Dermis blood vessel endothelial cell (primary cell): Measurements from ENCODE around the gene LIN7B. TPM values are rescaled to one million over a fixed set of nuclear protein-coding genes. Genes with fewer than 3 reads are reported as not detected.
A peak's percentile ranks its signal among the peaks of the same experiment; 100 is the strongest.
"Not testable (repeated sequence)": the region's sequence is repeated elsewhere in the genome, so short reads cannot be mapped to it uniquely, and the experiment has no call there.

Experiments
- DNase-seq: peaks from one replicate; pipeline ENCODE4 v3.0.0; 2010
- total RNA-seq: library from RNA; depleted of rRNA; stranded (reverse); fragments of >200 nt; gene quantifications from 2 replicates; pipeline ENCODE4 v1.2.3, GENCODE V29; 2014

LIN7B gene
- total RNA-seq, 1 donor from 2014 or later, result 0.68 TPM

DNA sequence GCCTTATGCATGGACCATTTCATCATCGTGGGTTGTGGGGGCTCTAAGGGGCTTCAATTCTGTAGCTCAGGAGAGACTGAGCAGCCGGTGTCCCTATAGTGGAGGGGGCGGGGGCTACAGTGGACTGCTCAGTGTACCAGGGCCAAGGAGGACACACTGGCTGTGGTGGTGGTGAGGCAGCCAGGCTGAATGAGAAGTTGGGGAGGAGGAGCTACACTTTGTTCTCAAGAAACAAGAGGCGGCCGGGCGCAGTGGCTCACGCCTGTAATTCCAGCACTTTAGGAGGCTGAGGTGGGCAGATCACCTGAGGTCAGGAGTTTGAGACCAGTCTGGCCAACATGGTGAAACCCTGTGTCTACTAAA lies 32.2 kb downstream of the LIN7B start:
- not testable (repeated sequence) for DNase-seq

DNA sequence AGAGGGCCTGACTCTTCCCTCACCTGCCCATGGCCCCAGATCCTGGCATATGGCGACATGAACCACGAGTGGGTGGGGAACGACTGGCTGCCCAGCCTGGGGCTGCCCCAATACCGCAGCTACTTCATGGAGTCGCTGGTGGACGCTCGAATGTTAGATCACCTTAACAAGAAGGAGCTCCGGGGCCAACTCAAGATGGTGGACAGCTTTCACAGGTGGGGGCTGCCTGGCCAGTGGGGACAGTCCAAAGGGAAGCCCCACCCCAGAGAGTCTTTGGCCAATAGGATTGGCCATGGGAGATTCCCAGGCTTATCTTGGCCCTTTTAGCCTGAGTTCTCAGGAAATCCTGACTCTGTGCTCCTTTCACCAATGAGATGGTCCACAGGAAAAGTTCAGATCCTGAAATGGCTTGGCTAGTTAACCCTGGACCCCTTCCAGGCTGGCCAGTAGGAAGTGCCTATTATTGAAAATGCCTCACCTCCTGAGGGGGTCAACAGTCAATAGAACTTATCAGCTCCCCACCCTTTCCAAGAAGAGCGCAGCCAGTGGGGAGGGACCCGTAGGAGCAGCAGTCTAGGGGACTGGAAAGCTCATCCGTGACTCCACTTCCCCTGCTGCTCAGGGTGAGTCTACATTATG lies 34.0 kb downstream of the LIN7B start:
- DNase-seq, result peak; percentile 89

DNA sequence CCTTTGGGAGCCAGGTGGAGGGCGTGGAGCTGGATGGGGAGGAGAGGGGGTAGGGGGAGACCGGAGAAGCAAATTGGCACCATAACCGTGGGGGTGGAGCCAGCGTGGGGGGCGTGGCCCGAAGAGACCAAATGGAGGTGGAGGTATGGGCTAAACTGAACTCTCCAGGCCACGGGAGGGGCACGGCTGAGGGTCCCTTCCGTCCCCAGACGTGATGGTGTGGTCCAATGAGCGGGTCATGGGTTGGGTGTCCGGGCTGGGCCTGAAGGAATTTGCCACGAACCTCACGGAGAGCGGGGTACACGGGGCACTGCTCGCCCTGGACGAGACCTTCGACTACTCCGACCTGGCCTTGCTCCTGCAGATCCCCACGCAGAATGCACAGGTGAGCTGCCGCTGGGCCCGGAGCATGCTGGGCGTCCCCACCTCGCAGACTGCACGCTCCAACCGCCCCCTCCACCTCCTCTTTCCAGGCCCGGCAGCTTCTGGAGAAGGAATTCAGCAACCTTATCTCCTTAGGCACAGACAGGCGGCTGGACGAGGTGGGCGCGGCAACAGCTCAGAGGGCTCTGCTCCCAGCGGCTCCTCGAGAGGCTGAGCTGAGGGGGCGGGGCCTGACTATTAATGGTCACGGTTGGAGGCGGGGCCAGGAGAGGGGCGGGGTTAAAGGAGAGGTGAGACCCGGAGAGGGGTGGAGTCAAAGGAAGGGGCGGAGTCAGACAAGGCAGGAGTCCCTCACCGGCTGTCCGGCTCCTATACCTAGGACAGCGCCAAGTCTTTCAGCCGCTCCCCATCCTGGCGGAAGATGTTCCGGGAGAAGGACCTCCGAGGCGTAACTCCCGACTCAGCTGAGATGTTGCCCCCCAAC lies 34.8 kb downstream of the LIN7B start:
- peak; percentile 94 for DNase-seq

DNA sequence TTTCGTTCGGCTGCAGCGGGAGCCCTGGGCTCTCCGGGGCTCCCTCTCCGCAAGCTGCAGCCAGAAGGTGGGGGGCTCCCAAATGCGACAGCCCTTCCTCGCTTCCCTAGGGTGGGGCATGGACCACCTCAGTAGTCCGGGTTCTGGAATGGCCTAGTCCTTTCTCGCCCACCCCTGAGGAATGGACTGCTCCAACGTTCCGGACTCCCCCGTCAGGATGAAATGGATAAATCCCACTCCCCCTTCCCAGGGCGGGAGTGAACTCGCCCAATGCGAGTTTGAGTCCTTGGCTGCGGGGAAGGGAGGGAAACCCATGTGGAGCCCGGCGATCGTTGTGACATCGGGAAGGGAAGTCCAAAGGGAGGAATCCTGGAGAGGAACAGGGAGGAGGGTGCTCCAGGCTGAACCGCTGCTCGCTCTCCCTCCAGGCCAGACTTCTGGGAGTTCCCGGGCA lies 35.5 kb downstream of the LIN7B start:
- DNase-seq, result peak; percentile 88

DNA sequence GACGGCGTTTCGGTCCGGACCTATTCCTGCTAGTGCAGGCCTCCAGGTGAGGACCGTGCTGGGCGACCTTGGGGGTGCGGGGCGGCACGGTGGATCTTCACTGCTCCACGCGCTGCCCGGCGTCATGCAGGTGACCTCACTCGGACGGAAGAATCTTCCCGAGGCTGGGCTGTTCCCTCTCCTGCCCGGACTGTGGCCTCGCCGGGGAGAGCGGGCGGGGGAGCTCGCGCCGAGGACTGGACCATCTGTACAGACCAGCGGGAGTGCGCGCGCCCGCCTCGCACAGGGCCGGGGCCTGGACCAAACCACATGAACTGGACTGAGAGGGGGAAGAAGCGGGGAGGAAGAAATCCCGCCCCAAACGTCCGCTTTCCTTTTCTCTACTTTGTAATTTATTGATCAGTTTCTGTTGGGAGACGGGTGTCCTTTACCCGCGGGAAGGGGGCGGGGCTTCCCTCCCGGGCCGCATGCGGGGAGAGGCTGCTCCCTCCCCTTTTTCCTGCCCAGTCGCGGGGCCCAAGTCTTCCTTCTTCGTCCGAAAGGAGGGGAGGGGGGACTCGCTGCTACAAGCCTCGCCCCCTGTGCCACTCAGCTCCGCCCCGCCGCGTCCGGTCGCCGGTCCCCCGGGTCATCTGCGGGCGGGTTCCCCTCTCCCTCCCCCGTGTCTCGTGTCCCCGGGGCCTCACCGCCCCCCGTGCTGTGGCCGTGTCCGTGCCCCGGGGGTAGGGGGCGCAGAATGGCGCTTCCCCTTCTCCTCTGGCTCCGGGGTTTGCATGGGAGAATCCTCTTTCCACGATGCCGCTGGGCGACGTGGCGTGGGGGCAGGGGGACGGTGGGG lies 36.2 kb downstream of the LIN7B start:
- peak; percentile 83 for DNase-seq

DNA sequence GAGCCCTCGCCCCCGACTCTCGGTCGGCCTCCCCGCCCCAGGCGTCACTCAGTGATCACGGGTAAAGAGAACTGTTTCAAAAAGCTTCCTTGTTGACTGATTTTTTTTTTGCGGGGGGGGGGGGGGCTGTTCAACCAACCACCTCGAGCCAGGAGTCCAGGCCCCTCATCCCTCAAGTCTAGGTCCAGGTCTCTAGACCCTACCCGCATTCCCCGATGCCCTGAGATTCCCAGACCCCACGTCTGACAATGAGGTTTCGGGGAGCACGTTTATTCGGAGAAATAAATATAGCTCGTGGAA lies 36.7 kb downstream of the LIN7B start:
- DNase-seq, result no peak

DNA sequence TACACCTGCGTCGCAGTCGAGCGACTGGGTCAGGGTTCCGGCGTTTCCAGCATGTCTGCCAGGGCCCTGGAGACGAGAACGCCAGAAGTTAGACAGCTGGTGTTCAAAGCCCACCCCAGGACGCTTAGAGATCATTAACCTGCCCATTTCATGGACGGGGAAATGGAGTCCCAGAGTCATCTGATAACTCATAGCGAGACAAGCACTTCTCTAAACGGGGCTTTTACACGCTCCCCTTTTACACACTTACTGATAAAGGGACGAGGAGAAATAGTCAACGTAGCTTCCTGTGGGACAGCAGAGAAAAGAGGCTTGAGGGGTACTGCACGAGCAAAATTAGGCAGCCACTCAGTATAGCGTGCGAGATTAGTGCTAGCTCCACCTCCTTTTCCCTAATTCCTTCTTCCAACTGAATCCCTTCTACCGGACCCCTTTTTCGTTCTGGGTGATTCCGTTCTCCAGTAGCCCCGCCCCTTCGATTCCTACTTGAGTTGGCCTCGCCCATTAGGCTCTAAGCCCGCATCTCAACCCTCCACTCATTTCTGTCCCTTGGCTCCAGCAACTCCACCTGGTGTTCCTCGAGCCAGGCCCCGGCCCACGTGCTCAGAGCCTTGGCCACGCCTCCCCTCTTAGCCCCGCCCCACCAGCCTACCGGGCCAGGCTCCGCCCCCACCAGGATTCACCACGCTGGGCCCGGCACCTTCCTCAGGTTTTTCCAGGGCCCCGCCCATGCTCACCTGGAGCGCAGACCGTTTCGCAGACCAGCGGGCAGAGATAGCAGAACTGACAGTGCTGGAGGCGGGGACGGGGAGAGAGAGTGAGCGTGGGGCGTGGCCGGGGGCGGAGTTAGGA lies 37.3 kb downstream of the LIN7B start:
- peak; percentile 51 for DNase-seq

DNA sequence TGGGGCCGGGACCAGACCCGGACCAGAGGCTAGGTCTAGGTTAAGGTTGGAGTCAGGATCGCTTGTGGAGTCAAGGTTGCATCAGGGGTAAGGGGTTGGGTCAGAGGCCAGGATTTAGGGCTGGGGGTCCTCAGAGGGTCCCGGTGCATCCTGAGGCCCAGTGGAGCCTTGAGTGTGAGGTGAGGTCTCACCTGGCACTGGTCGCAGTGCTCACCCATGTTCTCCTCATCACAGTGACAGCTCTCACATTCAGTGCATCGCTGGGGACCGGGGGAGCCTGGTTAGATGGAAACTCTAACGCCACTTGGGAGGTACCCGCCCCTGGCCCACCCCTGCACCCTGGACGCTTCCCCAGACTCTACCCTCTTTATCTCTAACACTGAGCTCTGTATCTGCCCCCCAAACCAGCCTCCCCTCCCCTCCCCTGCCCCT lies 38.0 kb downstream of the LIN7B start:
- DNase-seq, result no peak

DNA sequence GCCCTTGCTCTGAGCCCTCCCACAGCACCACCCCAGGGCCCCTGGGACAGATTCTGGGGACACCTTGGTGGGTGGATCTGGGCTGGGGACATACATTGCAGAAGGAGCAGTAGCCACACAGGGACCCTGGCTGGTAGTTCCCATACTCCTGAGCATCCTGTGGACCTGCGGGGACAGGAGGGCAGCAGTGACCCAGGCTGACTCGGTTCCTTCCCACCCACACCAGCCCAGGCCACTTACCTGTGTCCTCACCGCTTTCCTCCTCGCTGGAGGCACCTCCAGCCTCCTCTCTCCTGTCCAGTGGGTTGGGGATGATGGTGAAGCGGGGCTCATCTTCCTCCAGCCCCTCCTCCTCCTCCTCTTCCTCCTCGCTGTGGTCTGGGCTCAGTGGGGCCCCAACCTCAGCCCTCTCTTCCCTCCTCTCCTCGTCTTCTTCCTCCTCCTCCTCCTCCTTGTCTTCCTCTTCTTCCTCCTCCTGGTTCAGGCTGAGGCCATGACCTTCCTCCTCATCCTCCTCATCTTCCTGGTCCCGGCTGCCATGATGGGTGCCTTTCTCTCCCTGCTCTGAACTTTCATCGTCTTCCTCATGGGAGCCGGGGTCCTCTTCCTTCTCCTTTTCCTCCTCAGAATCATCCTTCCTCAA lies 39.1 kb downstream of the LIN7B start:
- DNase-seq, result no peak

DNA sequence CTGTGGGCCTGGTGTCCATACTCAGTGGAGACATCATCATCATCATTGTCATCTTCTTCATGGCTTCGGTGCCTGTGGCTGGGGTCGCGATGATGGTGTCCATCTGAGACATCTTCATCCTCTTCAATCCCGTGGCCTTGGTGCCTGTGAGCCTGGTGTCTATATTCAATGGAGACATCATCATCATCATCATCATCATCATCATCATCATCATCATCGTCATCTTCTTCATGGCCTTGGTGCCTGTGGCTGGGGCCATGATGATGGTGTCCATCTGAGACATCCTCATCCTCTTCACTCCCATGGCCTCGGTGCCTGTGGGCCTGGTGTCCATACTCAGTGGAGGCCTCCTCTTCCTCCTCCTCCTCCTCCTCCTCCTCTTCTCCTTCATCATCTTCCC lies 40.1 kb downstream of the LIN7B start:
- no peak for DNase-seq

DNA sequence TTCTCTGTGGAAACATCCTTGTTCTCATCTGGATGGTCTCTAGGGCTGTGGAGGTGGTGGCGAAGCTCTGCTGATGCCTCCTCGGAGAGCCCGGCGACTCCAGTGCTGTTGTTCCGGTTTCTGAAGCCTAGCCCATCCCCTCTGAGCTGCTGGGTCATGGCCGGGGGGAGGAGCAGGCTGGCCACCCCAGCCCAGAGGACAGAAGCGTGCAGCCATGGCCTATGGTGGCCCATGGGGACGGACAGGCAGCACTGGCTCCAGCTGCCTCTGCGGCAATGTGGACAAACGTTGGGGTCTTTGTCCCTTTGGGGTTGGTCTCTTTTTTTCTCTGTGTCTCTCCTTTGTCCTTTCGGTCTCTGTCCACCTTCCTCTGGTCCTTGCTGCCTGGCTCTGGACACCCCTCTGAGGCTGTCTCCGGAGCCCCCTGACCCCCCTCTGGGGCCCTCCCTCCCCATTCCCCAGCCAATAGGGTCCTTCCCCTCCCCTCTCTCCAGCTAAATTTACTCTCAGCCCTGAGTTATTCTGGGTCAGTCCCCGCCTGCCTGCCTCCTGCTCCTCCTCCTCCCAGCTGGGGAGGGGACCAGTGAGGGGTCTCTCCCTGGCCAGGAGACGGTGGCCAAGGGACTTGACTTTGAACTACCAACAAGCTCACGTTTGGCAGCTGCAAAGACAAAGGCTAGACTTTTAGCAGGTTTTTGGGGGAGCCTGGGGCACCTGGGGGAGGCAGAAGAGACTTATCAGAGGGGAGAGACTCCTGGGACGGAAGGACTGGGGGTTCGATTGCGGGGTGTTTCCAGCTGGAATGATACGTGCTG lies 41.0 kb downstream of the LIN7B start, which contains the start of gene HRC:
HRC (minus strand) TSS at position 392 of the 815 bp plus-strand sequence; CDS start at position 233, 159 bp downstream.
- DNase-seq, result no peak

DNA sequence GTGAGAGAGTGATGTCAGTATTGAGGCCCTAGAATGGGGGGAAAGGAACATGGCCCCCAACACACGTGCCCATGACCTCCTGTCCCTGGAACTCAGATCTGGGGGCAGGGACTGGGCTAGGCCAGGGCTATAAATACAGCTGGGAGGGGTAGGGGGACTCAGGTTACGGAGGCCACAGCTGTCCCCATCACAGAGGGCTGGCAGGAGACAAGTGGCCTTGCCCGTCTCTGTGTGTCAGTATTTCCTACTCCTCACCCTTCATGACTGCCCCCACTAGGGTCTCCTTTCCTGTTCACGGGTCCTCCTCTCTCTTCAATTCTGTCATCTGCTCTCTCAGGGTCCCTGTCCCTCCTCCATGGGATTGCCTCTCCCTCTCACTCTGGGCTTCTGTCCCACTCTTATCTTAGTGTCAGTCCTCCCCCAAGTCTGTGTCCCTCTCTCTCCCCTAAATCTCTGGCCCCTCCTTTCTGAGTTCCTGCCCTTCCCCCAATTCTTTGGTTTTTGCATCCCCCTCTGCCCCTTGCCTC lies 41.7 kb downstream of the LIN7B start:
- no peak for DNase-seq

DNA sequence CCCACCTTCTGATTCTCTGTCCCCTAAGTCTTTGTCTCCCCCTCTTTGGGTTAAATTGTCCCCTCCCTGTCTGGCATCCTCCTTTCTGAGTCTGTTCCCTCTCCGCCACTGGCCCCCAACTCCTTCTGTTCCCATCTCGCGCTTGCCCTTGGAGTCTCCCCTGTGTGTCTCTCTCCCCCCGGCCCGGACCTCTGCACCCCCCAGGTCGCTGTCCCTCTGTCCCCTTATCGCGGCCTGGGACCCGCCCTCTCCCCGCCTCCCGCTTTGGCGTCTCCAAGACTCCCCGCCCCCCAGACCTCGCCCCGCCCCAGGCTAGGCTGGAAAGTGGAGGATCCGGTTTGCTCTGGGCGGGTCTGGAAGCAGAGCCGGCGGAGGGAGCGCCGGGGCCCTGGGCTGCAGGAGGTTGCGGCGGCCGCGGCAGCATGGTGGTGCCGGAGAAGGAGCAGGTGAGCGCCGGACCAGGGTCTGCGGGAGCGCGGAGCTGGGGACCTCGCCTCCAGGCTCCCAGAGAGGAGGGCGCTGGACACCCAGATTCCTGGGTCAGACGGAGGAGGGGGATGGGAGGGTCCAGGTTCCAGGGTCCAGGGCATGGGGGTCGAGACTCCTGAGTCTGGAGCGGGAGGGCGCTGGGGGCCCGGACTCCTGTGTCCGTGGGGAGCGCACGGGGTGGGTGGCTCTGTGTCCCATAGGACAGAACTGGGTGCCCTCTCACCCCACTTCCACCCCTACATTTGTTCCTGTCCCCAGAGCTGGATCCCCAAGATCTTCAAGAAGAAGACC lies 43.5 kb downstream of the LIN7B start, which contains the start of gene TRPM4:
TRPM4 (plus strand) TSS at position 348 of the 780 bp plus-strand sequence; CDS start at position 423, 75 bp downstream.
- DNase-seq, result peak; percentile 84

DNA sequence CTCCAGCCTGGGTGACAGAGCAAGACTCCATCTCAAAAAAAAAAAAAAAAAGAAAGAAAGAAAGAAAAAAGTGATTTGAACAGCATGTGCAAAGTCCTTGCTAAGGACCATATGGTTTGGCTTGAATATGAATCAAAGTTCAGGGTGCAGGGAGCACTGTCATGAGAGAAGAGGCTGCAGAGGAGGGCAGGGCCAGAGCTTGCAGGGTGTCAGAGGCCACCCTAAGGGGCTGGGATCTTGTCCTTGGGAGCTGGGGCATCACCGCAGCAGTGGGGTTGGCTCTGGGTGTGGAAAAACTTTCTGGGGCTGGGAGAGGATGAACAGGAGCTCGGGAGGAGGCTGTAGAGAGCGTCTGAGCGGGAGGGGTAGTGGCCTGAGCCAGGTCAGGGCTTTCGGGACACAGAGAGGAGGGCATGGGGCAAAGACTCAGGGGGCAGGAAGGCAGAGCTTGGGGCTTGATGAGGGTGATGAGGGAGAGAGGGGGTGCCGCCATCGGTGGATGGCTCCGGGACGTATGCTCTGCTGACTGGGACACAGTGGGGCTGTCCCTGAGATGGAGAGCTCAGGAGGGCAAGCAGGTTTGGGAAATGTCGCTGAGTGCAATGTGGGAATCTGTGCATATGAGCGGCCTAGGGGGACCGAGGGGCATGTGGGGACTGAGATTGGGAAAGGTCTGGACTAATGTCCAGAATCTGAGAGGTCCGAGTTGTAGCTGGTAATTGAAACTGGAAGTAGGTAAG lies 46.5 kb downstream of the LIN7B start:
- no peak for DNase-seq

DNA sequence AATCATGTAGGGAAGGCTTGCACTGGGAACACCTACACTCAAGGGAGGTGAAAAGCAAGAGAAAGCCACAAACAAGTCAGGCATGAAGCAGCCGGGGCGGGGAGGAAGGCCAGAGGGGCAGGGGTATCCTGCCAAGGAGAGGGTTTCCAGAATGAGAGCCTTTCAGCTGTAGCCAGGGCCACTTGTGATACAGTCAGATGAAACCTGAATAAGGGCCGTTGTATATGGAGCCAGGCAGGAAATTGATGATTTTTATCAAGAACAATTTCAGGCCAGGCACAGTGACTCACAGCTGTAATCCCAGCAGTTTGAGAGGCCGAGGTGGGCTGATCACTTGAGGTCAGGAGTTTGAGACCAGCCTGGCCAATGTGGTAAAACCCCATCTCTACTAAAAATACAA lies 47.8 kb downstream of the LIN7B start:
- peak; percentile 77 for DNase-seq

DNA sequence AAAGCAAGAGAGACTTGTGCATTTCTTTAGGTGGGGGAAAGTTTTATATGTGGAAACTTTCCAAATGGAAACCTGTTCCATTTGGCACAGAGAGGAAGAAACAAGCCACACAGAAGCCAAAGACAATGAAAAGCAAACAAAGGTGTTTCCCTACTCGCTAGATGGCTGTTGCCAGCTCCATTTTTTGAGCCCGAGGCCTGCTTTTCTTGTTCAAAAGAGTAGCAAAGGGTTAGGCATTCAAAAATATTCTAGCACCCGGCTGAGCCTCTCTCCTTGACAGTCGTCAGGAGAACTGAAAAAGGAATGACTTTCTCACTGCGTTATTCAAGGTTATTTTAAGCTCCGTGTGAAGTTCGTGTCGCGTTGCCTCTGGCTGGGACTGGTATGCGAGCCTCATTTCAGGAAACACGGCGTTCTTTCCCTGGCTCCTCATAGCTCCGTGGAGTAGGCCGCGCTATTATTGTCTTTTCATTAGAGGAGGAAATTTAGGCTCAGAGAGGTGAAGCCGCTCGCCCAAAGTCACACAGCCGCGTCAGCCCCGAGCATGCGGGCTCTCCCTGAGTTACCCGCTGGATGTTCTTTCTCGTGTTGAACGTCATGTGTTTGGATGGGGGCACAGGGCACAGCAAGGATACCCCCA lies 51.1 kb downstream of the LIN7B start:
- DNase-seq, result peak; percentile 74

DNA sequence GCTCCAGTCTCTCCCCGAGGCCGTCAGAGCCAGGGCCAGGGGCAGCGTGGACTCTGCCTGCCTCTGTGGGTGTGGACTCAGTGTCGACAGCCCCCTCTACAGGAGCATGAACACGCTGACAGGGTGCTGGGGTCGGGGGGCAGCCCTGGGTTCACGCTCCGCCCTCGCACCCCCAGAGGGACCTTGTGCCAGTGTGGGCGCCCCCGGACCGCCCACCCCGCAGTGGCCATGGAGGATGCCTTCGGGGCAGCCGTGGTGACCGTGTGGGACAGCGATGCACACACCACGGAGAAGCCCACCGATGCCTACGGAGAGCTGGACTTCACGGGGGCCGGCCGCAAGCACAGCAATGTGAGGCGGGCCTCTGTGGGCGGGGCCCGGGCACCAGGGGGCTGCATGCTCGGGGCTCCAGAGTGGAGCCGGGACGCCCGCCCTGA lies 51.7 kb downstream of the LIN7B start:
- peak; percentile 25 for DNase-seq

DNA sequence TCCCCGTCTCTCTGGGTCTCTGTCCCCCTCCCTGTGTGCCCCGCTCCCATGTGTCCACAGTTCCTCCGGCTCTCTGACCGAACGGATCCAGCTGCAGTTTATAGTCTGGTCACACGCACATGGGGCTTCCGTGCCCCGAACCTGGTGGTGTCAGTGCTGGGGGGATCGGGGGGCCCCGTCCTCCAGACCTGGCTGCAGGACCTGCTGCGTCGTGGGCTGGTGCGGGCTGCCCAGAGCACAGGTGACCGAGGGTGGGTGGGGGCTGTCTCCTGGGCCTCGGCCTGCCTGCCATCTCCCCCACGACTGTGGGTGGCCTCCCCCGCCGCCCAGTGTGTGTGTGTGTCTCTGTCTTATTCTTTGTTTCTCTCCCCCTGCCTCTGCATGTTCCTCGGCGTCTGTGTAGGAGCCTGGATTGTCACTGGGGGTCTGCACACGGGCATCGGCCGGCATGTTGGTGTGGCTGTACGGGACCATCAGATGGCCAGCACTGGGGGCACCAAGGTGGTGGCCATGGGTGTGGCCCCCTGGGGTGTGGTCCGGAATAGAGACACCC lies 53.8 kb downstream of the LIN7B start:
- DNase-seq, result no peak
